Measurements from ENCODE around the gene VSTM4.

GRCh38 chr10:49109669-49110340, 5.5 kb downstream of the VSTM4 start:
- TF ChIP-seq, protein P1, sequence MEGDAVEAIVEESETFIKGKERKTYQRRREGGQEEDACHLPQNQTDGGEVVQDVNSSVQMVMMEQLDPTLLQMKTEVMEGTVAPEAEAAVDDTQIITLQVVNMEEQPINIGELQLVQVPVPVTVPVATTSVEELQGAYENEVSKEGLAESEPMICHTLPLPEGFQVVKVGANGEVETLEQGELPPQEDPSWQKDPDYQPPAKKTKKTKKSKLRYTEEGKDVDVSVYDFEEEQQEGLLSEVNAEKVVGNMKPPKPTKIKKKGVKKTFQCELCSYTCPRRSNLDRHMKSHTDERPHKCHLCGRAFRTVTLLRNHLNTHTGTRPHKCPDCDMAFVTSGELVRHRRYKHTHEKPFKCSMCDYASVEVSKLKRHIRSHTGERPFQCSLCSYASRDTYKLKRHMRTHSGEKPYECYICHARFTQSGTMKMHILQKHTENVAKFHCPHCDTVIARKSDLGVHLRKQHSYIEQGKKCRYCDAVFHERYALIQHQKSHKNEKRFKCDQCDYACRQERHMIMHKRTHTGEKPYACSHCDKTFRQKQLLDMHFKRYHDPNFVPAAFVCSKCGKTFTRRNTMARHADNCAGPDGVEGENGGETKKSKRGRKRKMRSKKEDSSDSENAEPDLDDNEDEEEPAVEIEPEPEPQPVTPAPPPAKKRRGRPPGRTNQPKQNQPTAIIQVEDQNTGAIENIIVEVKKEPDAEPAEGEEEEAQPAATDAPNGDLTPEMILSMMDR (IDR thresholded peaks at IDR 0.05; ENCODE audit: low read depth, low read length, missing input control): no peak
- TF ChIP-seq, protein P2, sequence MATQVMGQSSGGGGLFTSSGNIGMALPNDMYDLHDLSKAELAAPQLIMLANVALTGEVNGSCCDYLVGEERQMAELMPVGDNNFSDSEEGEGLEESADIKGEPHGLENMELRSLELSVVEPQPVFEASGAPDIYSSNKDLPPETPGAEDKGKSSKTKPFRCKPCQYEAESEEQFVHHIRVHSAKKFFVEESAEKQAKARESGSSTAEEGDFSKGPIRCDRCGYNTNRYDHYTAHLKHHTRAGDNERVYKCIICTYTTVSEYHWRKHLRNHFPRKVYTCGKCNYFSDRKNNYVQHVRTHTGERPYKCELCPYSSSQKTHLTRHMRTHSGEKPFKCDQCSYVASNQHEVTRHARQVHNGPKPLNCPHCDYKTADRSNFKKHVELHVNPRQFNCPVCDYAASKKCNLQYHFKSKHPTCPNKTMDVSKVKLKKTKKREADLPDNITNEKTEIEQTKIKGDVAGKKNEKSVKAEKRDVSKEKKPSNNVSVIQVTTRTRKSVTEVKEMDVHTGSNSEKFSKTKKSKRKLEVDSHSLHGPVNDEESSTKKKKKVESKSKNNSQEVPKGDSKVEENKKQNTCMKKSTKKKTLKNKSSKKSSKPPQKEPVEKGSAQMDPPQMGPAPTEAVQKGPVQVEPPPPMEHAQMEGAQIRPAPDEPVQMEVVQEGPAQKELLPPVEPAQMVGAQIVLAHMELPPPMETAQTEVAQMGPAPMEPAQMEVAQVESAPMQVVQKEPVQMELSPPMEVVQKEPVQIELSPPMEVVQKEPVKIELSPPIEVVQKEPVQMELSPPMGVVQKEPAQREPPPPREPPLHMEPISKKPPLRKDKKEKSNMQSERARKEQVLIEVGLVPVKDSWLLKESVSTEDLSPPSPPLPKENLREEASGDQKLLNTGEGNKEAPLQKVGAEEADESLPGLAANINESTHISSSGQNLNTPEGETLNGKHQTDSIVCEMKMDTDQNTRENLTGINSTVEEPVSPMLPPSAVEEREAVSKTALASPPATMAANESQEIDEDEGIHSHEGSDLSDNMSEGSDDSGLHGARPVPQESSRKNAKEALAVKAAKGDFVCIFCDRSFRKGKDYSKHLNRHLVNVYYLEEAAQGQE (IDR thresholded peaks at IDR 0.05): no peak
- TF ChIP-seq SP1 (IDR thresholded peaks at IDR 0.05): no peak
- TF ChIP-seq, protein P3, sequence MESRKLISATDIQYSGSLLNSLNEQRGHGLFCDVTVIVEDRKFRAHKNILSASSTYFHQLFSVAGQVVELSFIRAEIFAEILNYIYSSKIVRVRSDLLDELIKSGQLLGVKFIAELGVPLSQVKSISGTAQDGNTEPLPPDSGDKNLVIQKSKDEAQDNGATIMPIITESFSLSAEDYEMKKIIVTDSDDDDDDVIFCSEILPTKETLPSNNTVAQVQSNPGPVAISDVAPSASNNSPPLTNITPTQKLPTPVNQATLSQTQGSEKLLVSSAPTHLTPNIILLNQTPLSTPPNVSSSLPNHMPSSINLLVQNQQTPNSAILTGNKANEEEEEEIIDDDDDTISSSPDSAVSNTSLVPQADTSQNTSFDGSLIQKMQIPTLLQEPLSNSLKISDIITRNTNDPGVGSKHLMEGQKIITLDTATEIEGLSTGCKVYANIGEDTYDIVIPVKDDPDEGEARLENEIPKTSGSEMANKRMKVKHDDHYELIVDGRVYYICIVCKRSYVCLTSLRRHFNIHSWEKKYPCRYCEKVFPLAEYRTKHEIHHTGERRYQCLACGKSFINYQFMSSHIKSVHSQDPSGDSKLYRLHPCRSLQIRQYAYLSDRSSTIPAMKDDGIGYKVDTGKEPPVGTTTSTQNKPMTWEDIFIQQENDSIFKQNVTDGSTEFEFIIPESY (IDR thresholded peaks at IDR 0.05): no peak
- no peak for TF ChIP-seq JUND (IDR thresholded peaks at IDR 0.05)
- TF ChIP-seq MAX (IDR thresholded peaks at IDR 0.05): no peak
- TF ChIP-seq FOXA1 (IDR thresholded peaks at IDR 0.05): no peak
- TF ChIP-seq GABPA (IDR thresholded peaks at IDR 0.05 in 1 of 2, conservative IDR thresholded peaks at IDR 0.05 in 1 of 2): no peak
- TF ChIP-seq, protein P4, sequence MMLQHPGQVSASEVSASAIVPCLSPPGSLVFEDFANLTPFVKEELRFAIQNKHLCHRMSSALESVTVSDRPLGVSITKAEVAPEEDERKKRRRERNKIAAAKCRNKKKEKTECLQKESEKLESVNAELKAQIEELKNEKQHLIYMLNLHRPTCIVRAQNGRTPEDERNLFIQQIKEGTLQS (IDR thresholded peaks at IDR 0.05): no peak
- TF ChIP-seq YY1 (IDR thresholded peaks at IDR 0.05): no peak
- no peak for TF ChIP-seq EGR1 (IDR thresholded peaks at IDR 0.05; ENCODE audit: low read depth in 2 of 2)
- no peak for TF ChIP-seq RAD21 (IDR thresholded peaks at IDR 0.05)
- no peak for TF ChIP-seq TAF1 (conservative IDR thresholded peaks at IDR 0.05)

Data from liver (tissue), 3 donors.